Jurkat, Clone E6-1 (cell line): Measurements from ENCODE around the gene POLR2A.

Experiments used
- DNase-seq: peaks from one replicate; pipeline ENCODE4 v3.0.0-alpha.2; 2011; ENCODE audit warnings: low read depth, low spot score
- H3K4me3 ChIP-seq: 2 replicates; pipeline ENCODE4 v1.5.1; 2011; ENCODE audit warnings: mild to moderate bottlenecking, low read length, control low read depth, moderate library complexity

The POLR2A gene

DNA sequence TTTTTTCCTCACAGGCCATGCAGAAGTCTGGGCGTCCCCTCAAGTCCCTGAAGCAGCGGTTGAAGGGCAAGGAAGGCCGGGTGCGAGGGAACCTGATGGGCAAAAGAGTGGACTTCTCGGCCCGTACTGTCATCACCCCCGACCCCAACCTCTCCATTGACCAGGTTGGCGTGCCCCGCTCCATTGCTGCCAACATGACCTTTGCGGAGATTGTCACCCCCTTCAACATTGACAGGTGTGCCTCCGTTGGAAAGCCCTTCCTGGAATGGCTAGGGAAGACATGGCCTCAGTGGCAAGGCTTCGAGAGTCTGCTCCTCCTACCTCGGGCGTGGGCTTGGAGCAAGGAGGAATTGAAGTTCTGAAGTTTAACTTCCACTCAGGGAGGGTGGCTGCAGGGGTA lies 13.5 kb downstream of the POLR2A start:
- DNase-seq: no peak
- no peak overlapping the region for H3K4me3 ChIP-seq

DNA sequence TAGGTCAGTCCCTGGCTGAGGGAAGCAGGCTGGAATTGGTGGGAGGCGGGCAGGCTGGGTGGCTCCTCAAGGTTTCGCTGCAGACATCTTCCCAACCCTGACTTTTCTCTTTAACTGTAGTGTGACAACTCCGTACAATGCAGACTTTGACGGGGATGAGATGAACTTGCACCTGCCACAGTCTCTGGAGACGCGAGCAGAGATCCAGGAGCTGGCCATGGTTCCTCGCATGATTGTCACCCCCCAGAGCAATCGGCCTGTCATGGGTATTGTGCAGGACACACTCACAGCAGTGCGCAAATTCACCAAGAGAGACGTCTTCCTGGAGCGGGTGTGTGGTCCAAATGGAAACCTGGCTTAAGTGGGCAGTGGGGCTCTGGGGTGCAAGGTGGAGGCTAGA lies 15.0 kb downstream of the POLR2A start:
- no peak for DNase-seq
- H3K4me3 ChIP-seq: no peak overlapping the region

DNA sequence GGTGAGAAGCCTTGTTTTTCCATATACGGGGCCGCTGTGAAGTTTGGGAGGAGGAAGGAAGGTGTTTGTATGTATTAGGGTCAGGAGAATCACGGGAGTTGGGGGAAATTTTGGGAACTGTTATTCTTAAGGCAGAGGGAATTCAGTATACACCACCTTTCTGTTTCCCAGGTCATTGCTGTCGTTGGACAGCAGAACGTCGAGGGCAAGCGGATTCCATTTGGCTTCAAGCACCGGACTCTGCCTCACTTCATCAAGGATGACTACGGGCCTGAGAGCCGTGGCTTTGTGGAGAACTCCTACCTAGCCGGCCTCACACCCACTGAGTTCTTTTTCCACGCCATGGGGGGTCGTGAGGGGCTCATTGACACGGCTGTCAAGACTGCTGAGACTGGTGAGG lies 17.6 kb downstream of the POLR2A start:
- no peak for DNase-seq
- no peak overlapping the region for H3K4me3 ChIP-seq

DNA sequence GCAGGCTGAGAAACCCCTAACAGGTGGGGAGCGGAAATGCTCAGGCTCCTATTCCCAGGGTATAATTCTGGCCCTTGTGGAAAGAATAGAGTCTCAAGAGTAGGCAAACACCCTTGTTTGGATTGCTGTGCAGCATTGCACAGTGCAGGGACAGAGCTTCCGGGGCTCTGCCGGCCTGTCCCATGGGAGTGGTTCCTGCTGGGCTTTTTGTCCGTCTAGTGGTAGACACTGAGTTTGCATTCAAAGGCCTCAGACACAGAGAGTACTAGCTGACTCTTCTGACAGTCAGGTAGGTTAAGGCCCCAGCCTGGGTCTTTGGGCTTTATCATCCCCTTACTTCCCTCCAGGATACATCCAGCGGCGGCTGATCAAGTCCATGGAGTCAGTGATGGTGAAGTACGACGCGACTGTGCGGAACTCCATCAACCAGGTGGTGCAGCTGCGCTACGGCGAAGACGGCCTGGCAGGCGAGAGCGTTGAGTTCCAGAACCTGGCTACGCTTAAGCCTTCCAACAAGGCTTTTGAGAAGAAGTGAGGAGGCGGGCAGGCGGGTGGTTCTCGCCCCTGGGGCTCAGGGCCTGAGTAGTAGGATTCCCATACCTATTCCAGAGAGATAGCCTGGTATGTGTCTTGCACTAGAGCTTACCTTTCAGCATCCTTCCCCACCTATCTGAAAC lies 18.1 kb downstream of the POLR2A start:
- no peak for DNase-seq

DNA sequence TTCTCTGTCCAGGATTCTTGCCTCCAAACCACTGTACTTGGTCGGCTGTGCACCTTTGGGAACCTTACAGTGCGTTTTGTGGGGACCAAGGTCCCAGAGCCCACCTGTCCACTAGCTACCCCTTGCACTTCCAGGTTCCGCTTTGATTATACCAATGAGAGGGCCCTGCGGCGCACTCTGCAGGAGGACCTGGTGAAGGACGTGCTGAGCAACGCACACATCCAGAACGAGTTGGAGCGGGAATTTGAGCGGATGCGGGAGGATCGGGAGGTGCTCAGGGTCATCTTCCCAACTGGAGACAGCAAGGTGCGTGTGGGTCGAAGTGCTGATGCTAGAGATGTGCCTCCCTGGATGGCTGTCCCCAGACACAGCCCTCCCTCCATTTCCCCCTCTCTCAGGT lies 18.8 kb downstream of the POLR2A start:
- DNase-seq: no peak
- H3K4me3 ChIP-seq: no peak overlapping the region

More for the DNA sequence above, 18.1 kb downstream of the POLR2A start:
- no peak overlapping the region for H3K4me3 ChIP-seq

DNA sequence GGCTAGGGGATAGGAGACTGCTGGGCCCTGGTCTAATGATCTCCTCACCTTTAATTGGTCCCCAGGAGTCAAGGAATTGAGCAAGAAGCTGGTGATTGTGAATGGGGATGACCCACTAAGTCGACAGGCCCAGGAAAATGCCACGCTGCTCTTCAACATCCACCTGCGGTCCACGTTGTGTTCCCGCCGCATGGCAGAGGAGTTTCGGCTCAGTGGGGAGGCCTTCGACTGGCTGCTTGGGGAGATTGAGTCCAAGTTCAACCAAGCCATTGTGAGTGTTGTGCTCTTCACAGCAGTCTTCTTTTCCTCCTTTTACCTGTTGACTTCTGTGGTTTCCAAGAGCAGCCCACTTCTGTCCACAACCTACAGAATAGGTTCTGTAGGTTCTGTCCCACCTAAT lies 19.4 kb downstream of the POLR2A start:
- no peak for DNase-seq
- H3K4me3 ChIP-seq: no peak overlapping the region

DNA sequence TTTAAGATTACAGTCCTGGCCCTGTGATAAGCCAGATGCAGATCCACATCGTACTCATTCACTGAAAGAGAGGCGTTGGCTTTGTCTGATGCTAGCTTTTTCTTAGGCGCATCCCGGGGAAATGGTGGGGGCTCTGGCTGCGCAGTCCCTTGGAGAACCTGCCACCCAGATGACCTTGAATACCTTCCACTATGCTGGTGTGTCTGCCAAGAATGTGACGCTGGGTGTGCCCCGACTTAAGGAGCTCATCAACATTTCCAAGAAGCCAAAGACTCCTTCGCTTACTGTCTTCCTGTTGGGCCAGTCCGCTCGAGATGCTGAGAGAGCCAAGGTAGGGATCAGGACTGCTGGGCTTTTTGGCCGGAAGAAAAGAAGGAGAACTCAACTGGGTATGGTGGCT lies 24.0 kb downstream of the POLR2A start:
- H3K4me3 ChIP-seq: no peak overlapping the region

DNA sequence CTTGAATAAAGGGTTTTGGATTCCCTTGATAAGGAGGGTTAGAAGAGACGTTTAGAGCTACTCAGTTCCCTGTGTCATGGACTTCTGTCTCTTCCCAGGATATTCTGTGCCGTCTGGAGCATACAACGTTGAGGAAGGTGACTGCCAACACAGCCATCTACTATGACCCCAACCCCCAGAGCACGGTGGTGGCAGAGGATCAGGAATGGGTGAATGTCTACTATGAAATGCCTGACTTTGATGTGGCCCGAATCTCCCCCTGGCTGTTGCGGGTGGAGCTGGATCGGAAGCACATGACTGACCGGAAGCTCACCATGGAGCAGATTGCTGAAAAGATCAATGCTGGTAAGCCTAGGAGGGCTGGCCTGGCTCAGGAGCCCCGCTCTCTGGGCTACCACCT lies 24.7 kb downstream of the POLR2A start:
- no peak overlapping the region for H3K4me3 ChIP-seq
- DNase-seq: no peak

More for the DNA sequence above, 24.0 kb downstream of the POLR2A start:
- DNase-seq: no peak

DNA sequence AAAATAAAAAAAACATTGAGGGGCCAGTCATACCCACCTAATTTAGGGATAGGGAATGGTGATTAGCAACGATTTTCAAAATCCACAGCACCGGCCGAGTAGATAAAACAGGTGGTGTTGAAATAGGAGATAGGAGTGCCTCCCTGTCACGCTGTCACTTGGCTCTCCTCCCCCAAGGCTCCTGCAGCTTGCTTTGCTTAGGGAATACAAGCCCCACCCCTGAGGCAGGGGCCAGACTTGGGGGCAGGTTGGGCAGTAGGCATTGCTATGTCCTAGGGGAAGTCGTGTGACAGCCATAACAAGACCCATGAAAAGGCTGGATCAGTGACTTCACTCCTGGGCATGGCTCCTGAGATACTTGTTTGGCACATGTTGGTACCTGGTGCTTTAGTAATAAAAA lies 25.8 kb downstream of the POLR2A start:
- DNase-seq: no peak
- no peak overlapping the region for H3K4me3 ChIP-seq

DNA sequence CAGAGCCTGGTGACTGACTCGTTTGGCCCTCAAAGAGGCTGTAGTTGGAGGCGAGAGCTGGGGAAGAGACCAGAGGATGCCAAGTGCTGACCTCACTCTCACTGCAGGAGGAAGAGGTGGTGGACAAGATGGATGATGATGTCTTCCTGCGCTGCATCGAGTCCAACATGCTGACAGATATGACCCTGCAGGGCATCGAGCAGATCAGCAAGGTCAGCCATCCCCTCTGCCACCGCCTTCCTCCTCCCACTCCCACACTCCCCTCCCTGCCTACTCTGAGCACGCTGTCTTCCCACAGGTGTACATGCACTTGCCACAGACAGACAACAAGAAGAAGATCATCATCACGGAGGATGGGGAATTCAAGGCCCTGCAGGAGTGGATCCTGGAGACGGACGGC lies 26.9 kb downstream of the POLR2A start:
- no peak for DNase-seq
- H3K4me3 ChIP-seq: no peak overlapping the region

DNA sequence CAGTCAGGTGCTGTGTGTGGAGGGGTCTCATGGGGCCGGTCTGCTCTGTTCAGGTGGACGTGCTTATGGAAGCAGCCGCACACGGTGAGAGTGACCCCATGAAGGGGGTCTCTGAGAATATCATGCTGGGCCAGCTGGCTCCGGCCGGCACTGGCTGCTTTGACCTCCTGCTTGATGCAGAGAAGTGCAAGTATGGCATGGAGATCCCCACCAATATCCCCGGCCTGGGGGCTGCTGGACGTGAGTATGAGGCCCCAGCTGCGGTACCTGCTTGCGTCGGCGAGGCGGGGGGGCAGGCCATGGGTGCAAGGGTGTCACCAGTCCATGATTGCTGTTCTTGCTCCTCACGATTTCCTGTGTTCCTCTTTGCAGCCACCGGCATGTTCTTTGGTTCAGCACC lies 27.9 kb downstream of the POLR2A start:
- H3K4me3 ChIP-seq: no peak overlapping the region
- no peak for DNase-seq

DNA sequence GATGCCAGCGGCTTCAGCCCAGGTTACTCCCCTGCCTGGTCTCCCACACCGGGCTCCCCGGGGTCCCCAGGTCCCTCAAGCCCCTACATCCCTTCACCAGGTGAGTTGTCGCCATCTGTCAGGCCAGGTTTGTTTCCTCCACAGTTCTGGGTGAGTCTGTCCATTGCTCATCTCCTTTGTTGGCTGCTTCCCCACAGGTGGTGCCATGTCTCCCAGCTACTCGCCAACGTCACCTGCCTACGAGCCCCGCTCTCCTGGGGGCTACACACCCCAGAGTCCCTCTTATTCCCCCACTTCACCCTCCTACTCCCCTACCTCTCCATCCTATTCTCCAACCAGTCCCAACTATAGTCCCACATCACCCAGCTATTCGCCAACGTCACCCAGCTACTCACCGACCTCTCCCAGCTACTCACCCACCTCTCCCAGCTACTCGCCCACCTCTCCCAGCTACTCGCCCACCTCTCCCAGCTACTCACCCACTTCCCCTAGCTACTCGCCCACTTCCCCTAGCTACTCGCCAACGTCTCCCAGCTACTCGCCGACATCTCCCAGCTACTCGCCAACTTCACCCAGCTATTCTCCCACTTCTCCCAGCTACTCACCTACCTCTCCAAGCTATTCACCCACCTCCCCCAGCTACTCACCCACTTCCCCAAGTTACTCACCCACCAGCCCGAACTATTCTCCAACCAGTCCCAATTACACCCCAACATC lies 28.8 kb downstream of the POLR2A start:
- no peak for DNase-seq
- no peak overlapping the region for H3K4me3 ChIP-seq

DNA sequence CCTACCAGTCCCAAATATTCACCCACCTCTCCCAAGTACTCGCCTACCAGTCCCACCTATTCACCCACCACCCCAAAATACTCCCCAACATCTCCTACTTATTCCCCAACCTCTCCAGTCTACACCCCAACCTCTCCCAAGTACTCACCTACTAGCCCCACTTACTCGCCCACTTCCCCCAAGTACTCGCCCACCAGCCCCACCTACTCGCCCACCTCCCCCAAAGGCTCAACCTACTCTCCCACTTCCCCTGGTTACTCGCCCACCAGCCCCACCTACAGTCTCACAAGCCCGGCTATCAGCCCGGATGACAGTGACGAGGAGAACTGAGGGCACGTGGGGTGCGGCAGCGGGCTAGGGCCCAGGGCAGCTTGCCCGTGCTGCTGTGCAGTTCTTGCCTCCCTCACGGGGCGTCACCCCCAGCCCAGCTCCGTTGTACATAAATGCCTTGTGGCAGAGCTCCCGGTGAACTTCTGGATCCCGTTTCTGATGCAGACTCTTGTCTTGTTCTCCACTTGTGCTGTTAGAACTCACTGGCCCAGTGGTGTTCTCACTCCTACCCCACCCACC lies 29.8 kb downstream of the POLR2A start:
- H3K4me3 ChIP-seq: no peak overlapping the region
- no peak for DNase-seq

DNA sequence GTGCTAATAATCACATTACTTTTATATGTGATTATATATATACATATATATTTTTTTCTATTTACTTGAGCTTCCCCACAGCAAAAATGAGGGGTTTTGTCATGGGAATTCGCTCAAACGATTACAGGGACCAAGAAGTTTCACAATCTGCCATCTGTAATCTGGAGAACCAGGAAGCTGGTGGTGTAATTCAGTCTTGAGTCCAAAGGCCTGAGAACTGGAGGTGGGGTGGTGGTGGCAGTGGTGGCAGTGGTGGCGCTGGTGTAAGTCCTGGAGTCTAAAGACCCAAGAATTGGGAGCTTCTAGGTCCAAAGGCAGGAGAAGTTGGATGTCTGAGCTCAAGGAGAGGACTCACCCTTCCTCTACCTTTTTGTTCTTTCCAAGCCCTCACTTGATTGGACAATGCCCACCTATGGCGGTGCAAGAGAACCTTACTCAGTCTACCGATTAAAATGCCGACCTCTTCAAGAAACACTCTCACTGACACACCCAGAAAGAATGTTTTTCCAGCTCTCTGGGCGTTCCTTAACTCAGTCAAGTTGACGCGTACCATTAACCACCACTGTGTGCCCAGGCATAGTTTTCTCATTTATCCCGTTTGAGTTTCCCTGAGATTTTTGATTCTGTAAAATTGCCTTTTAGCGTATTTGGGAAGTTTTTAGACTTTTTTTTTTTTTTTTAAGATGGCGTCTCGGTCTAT lies 31.9 kb downstream of the POLR2A start:
- H3K4me3 ChIP-seq: no peak overlapping the region
- no peak for DNase-seq

DNA sequence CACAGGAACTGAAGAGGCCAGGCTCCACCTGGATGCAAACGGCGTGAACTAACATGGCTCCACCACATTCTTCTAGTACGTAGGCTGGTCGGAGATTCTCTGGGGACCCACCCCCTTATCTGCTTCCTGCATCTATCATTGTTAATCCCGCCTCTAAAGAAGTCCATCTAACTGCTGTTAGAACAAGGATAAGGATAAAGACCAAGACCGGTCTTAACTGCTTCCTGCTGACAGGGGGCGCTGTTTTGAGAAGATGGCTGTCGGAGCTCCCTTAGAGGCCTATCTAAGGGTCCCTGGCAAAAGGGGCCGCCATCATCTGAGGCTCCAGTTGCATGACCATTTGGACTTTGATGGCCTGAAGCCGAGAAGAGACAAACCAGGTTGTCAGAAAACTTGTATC lies 38.9 kb downstream of the POLR2A start:
- peak; percentile 44 for DNase-seq
- H3K4me3 ChIP-seq: no peak overlapping the region

DNA sequence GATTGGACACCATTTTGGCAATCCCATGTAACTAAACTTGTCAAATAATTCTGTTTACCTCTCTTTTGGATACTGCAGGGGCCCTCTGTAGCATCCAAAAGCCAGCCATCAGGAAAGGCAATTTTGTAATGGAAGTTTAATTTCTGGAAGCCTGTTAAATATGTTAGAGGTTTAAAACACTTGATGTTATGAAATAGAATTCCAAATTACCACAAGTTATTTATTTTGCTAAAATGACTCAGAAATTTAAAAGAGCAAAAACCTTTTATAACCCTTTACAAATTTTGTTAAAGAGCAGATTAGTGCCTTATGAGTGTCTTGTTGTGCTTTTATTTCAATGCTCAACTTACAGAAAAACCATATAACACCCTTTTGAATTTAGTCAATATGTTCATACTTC lies 44.7 kb downstream of the POLR2A start:
- H3K4me3 ChIP-seq: no peak overlapping the region
- DNase-seq: no peak

DNA sequence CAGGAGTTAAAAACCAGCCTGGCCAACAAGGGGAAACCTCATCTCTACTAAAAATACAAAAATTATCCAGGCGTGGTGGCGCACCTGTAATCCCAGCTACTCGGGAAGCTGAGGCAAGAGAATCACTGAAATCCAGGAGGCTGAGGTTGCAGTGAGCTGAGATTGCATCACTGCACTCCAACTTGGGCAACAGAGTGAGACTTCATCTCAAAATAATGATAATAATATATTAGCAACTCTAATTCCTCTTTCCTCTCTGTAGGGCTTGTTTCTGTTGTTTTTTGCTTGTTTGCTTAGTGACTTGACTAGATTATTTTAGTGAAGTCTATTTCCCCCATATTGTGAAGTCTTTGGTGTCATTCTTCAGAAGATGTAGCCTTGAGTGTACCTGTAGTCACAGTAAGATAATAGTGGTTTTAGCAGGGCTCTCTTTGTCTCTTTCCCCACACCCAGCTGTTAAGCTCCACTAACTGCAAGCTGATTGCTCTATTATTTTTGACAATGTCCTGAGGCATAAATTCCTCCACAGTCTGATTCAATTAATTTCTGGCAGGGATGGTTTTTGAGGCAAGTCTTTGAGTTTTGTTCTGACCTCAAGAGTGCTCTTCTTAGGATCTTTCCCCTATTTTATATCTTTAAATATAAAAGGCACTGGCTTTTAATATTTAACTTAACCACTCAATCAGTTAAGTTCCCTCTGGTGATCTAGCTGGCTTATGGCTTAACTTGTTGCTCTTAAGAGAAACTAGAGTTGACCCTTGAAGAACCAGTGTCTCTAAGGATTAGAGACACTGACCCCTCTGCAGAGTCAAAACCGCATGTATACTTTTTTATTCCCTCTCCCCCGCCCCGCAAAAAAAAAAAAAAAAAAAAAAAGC lies 46.1 kb downstream of the POLR2A start:
- DNase-seq: no peak
- no peak overlapping the region for H3K4me3 ChIP-seq

DNA sequence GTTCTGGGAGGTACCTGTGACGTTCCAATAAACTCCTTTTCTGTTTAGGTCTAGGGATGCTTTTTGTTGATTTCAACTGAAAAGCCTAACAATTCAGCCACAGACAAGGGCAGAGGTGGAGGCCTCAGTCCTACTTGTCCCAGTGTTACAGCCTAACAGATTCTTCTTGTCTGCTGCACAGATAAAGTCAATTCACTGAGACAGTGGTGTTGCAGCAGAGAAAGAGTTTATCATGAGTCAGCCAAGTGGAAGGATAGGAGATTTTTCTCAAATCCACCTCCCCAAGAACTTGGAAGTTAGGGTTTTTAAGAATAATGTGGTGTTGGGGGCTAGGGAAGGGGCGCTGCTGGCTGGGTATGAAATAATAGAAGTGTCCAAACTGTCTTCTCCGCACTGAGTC lies 53.9 kb downstream of the POLR2A start:
- no peak overlapping the region for H3K4me3 ChIP-seq
- DNase-seq: no peak

DNA sequence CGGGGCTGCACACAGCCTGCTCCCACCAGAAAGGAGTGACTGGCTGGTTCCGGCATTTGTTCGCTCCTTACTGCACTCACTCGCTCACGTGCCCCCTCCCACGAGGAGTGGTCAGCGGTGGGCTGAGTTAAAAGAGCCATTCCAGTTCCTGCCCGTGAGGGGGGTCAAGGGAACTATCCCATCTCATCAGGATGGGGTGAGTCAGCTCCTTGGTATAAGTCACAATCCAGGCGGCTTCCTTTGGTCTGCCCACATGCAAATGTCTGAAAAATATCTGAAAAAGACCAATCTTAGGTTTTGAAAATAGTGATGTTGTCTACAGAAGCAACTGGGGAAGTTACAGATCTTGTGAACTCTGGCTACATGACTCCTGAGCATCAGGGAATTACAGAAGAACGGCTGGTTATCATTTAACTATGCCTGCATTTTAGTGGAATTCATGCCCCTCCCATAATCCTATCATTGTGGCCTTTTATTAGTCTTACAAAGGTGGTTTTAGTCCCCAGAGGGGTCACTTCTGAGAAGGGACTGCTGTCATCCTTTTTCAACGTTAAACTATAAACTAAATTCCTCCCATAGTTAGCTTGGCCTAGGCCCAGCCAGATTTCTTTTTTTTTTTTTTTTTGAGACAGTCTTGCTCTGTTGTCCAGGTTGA lies 54.9 kb downstream of the POLR2A start:
- DNase-seq: no peak
- no peak overlapping the region for H3K4me3 ChIP-seq
